Ascending aorta (tissue), 2 donors: Measurements from ENCODE around the gene ENO3. TPM values are rescaled to one million over a fixed set of nuclear protein-coding genes. Genes with fewer than 3 reads are reported as not detected.

Experiments
- DNase-seq, 2 donors: peaks; one replicate each; pipeline ENCODE4 v3.0.0-alpha.2; 2019; ENCODE audit warnings: low spot score in 2 of 2
- H3K27ac ChIP-seq, 2 donors: fragments of 200-600 bp; sonication (generic); one replicate each; pipeline ENCODE4 v1.5.1; 2016 to 2017; ENCODE audit warnings: mild to moderate bottlenecking in 1 of 2
- H3K27me3 ChIP-seq: fragments of 200-600 bp; sonication (generic); one replicate; pipeline ENCODE4 v1.5.1; 2017
- H3K36me3 ChIP-seq, 2 donors: fragments of 200-600 bp; sonication (generic); one replicate each; pipeline ENCODE4 v1.5.1; 2016
- H3K4me1 ChIP-seq, 2 donors: fragments of 200-600 bp; sonication (generic); one replicate each; pipeline ENCODE4 v1.5.1; 2016 to 2017; ENCODE audit warnings: mild to moderate bottlenecking in 1 of 2
- H3K4me3 ChIP-seq, 2 donors: fragments of 200-600 bp; sonication (generic); one replicate each; pipeline ENCODE4 v1.5.1; 2016 to 2017; ENCODE audit warnings: mild to moderate bottlenecking in 1 of 2
- H3K9me3 ChIP-seq, 2 donors: fragments of 200-600 bp; sonication (generic); one replicate each; pipeline ENCODE4 v1.5.1; 2016
- intact Hi-C: fragments of 100-400 bp; cut with DNase I; formaldehyde crosslinking; loops from one replicate; pipeline ENCODE4 v1.15.1; 2023
- total RNA-seq: library from RNA; depleted of rRNA; stranded (reverse); fragments of >200 nt; gene quantifications from one replicate; pipeline ENCODE4 v1.1.0, GENCODE V29; 2016
- TF ChIP-seq, protein P1 (sequence below), 3 experiments: fragments of 200-600 bp in 2 of 3; fragments of 450-650 bp in 1 of 3; sonication (generic) in 2 of 3; IDR thresholded peaks; one replicate each; pipeline ENCODE4 v1.5.1; 2016 to 2019; ENCODE audit warnings: antibody characterized with exemption in 3 of 3, mild to moderate bottlenecking in 1 of 3, moderate library complexity in 1 of 3

Gene ENO3
- total RNA-seq, 1 donor from 2014 or later, result not detected

DNA sequence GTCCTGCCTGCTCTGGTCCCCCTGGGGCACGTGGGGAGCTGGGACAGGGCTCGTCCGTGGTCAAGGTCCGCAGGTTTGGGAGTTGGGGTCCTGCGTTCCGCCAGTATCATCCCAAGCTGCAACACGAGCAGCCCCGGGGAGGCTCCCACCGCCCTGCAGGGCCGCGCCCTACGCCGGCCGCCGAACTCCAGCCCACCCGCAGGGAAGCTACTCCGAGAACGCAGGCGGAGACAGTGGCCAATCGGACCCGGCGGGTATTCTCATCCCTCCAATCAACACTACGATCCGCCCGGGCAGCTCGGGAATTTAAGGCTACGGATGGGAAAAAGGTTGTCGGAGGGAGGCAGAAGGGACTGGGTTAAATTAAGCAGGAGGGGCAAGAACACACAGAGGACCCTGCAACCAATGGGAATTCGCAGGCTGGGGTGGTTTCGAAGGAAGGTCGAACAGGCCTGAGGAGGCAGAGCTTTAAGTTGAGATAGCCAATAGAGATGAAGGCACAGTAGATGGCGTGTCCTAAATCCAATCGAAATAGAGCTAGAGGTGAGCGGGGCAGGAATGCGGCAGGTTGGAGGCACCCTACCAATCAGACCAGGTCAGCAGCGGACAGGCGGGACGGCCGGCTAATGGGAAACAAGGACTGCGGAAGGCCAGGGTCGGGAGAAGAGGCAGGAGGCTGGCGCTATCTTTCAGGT lies 16.1 kb downstream of the ENO3 start:
- TF ChIP-seq, protein P1, sequence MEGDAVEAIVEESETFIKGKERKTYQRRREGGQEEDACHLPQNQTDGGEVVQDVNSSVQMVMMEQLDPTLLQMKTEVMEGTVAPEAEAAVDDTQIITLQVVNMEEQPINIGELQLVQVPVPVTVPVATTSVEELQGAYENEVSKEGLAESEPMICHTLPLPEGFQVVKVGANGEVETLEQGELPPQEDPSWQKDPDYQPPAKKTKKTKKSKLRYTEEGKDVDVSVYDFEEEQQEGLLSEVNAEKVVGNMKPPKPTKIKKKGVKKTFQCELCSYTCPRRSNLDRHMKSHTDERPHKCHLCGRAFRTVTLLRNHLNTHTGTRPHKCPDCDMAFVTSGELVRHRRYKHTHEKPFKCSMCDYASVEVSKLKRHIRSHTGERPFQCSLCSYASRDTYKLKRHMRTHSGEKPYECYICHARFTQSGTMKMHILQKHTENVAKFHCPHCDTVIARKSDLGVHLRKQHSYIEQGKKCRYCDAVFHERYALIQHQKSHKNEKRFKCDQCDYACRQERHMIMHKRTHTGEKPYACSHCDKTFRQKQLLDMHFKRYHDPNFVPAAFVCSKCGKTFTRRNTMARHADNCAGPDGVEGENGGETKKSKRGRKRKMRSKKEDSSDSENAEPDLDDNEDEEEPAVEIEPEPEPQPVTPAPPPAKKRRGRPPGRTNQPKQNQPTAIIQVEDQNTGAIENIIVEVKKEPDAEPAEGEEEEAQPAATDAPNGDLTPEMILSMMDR (IDR thresholded peaks at IDR 0.05), result no peak
- Histone ChIP-seq H3K27ac (peak overlapping the region; percentile 94), H3K4me1 (peaks cover 9 to 25% of the 10 kb centered on the region in 2 donors), H3K9me3 (no peaks in the 10 kb centered on the region), H3K27me3 (no peaks in the 10 kb centered on the region), H3K4me3 (peak overlapping the region; percentile 77 to 78), H3K36me3 (peaks cover under 1 to 19% of the 10 kb centered on the region in 2 donors)
- peak; percentile 99 to 100 for DNase-seq
- intact Hi-C loops, result loop anchor here (1.0 to 5.0 kb wide), 4 partner anchors 19 to 825 kb away; partner anchors contain the start of genes CYB5D2, INCA1, KIF1C and PFN1

DNA sequence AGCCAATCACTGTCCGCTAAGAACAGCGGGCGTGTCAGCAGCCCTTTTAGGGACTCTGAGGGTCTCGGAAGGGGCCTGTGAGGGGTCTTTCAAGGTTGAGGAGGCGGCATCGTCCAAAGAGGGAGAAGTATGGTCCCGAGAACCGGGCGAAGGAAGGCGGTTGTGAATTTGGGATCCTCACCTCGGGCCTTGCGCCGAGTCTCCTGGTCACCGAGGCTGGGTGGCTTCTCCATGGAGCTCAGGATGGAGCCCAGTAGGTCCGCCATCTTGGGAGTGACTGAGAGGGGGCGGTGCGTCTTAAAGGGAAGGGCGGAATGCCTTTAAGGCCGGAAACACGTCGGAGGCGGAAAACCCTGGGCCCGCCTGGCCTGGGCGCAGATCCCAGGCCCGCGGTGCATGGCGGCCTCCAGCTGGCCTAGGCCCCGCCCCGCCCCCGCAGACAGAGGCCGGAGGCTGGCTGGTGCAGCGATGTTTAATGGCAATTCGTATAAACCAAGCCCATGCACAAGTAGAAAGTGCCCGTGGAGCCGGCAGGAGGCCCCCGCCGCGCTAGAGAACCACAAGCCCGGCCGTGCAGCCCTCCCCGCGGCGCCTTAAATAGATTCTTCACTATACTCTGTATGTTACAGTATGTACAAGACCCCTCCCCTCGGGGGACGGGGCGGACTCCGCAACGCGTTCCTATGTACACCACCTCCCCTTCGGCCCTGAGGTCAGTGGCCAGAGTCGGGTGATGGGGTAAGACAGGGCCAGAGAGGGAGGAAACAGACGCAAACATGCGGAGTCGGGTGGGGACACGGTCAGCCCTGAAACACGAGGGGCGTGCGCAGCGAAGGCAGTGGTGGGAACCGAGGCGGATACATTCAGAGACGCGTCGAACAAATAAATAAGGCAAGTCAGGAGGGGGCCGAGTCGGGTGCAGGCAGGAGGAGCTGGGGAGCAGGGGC lies 16.9 kb downstream of the ENO3 start, which contains the start of gene SPAG7:
TSS of gene SPAG7 (minus strand) at position 279 of the 947 bp plus-strand sequence. CDS start at position 266, 13 bp downstream.
- Histone ChIP-seq H3K4me1 (peaks cover 9 to 25% of the 10 kb centered on the region in 2 donors), H3K9me3 (no peaks in the 10 kb centered on the region), H3K27ac (peak within 1 kb of the TSS; percentile 94), H3K36me3 (peaks cover 9 to 27% of the 10 kb centered on the region in 2 donors), H3K4me3 (peak within 1 kb of the TSS; percentile 77 to 78), H3K27me3 (no peaks in the 10 kb centered on the region)
- DNase-seq, result peak; percentile 63 to 96
- TF ChIP-seq, protein P1 (IDR thresholded peaks at IDR 0.05), result peak in 1 of 3 experiments; percentile 3
- intact Hi-C loops, result loop anchor here (1.0 to 5.0 kb wide), 5 partner anchors 20 to 826 kb away; partner anchors contain the start of genes CYB5D2, INCA1, KIF1C and PFN1

DNA sequence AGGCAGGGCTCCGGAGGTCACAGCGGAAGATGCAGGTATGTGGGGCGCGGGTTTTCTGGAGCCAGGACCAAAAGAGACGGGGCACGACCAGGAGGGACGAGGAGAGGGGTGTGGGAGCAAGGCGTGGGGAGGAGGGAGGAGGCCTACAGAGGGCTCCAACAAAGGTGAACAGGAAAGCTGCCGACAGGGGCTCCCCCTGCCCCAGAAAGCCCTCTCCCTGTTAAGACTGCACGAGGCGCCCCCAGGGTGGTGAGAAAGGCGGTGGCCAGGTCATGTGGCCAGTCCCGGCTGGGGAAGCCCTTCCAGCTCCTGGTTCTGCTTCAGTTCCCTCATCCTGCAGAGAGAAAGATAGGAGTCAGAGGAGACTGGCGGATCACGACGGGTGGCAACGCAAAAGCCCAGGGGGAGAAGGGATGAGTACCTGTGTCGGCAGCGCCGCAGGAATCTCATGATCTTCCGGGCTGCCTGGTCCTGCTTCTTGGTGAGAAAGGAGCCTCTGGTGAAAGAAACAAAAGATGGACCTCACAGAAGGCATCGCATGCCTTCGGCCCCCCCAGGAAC lies 17.6 kb downstream of the ENO3 start:
- H3K27ac ChIP-seq, result peak overlapping the region; percentile 94
- intact Hi-C loops, result loop anchor here (1.0 to 5.0 kb wide), 2 partner anchors 59 to 826 kb away; partner anchors contain the start of genes CYB5D2 and ZZEF1

DNA sequence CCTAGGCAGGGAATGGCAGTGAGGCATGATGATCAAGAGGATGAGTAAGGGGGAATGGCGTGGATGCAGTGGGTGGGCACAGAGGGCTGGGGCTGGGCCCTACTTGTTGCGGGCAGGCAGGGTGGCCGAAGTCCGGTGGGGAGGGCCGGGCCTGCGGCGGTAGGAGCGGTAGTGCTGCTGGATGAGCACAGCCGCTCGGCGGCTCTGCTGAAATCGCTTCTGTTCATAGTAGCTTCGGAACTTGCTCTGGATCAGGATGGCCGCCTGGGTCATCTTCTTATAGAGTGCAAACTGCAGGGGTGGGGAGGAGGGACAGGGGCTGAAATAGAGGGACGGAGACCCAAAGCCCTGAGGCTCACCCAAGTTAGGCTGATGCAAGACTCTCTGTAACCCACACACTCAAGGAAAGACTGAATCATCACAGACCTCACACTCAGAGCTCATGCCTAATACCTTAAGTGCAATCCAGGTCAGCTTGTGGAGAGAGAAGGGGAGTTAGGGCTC lies 18.2 kb downstream of the ENO3 start:
- TF ChIP-seq, protein P1 (IDR thresholded peaks at IDR 0.05), result no peak
- no peak for DNase-seq
- Histone ChIP-seq H3K4me3 (peak overlapping the region in 1 of 2 donors; percentile 77), H3K27me3 (no peaks in the 10 kb centered on the region), H3K27ac (peak overlapping the region; percentile 94), H3K4me1 (peaks cover 9 to 25% of the 10 kb centered on the region in 2 donors), H3K9me3 (no peaks in the 10 kb centered on the region), H3K36me3 (peaks cover 18 to 40% of the 10 kb centered on the region in 2 donors)
- intact Hi-C loops, result loop anchor here (5.0 kb wide), 1 partner anchor 827 kb away; the partner anchor contains the start of genes CYB5D2 and ZZEF1

More for the DNA sequence above, 17.6 kb downstream of the ENO3 start:
- DNase-seq, result no peak
- Histone ChIP-seq H3K36me3 (peaks cover 17 to 34% of the 10 kb centered on the region in 2 donors), H3K4me3 (peak overlapping the region; percentile 77 to 78), H3K4me1 (peaks cover 9 to 25% of the 10 kb centered on the region in 2 donors), H3K9me3 (no peaks in the 10 kb centered on the region), H3K27me3 (no peaks in the 10 kb centered on the region)
- TF ChIP-seq, protein P1 (IDR thresholded peaks at IDR 0.05), result no peak
